Measurements from ENCODE around the gene ELMO1.

The ELMO1 gene

DNA sequence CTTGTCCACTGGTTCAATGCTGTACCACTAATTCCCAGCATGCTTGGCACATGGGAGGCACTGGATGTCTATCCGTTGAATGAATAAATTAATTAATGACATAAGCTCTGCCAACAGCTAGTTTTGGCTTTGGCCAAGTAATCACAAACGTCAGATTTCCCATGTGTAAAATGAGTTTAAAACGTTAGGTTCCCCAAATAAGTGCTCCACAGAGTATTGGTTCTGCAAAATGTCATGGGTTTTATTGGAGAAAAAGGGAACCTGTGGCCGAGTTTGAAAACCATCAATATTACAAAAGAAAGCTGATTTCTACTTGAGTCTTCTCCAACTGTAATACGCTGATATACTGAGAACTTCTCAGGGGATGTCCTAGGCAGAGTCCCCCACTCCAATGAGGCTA is 23.2 kb downstream of the ELMO1 start:
- no peak overlapping the region for H3K27ac ChIP-seq
- TF ChIP-seq ZFX (IDR thresholded peaks at IDR 0.05; ENCODE audit: borderline replicate concordance) (no peak), CTCF (IDR thresholded peaks at IDR 0.05) (no peak)

GRCh38 chr7:37424995-37425394 is 23.7 kb downstream of the ELMO1 start:
- H3K27ac ChIP-seq, result no peak overlapping the region
- TF ChIP-seq CTCF (IDR thresholded peaks at IDR 0.05) (no peak), ZFX (IDR thresholded peaks at IDR 0.05; ENCODE audit: borderline replicate concordance) (no peak)

- no peak for TF ChIP-seq CTCF (IDR thresholded peaks at IDR 0.05)
- TF ChIP-seq ZFX (IDR thresholded peaks at IDR 0.05; ENCODE audit: borderline replicate concordance), result no peak
- no peak overlapping the region for H3K27ac ChIP-seq
These were observed 24.1 kb downstream of the ELMO1 start for GRCh38 chr7:37424521-37424920.

- no peak for TF ChIP-seq CTCF (IDR thresholded peaks at IDR 0.05)
- TF ChIP-seq ZFX (IDR thresholded peaks at IDR 0.05; ENCODE audit: borderline replicate concordance), result no peak
- no peak overlapping the region for H3K27ac ChIP-seq
These were observed 26.7 kb downstream of the ELMO1 start for GRCh38 chr7:37421861-37422500.

DNA sequence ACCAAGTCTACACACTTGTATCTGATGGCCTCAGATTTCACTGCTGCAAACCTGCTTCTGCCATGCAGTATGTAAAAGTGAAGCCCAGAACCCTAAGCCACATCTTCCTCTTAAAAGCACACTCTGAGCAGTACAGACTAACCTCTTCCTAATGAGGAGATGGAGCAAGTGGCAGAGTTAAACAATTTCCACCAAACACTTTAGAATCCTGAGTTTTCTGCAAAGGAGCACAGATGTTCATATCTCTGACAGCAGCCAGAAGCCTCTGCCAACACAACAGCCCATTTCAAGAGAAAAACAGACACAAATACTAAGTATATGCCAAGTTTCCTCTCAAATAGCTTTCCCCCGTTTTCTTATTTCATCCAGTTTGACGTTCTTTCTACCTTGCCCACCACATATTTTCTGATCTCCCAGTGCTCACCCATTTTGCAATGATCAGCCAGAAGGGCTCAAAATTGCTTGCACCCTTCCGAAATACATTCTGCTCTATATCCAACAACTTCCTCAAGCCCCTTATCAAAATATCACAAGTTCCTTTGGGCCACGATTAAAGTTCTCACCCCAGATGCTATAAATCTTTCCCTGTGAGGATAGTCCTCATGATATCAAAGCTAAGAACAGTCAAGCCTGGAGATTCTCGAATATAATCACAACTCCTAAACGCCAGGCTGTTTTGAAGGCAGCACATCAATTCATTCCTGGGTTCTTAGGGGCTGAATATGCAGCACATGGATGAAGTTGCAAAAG is 27.5 kb downstream of the ELMO1 start:
- TF ChIP-seq CTCF (IDR thresholded peaks at IDR 0.05), result no peak
- TF ChIP-seq ZFX (IDR thresholded peaks at IDR 0.05; ENCODE audit: borderline replicate concordance), result no peak

DNA sequence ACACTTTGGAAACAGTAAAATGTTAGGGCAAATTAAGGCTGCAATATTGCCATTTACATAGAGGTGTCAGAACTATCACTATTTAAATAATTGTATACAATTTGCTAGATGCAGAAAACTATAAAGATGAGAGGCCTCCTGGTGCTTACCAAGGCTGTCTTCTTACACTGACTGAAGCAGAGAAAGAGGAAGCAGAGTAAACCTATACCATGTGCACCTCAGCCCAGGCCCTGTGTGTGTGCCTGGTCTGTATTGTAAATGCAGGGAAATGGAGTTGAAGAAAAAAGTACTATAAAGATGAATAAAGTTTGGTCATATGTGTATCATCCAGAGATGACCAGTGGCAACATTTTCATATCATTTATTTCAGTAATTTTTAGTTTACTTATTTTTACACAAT is 29.2 kb downstream of the ELMO1 start:
- H3K27ac ChIP-seq, result no peak overlapping the region
- TF ChIP-seq CTCF (IDR thresholded peaks at IDR 0.05) (no peak), ZFX (IDR thresholded peaks at IDR 0.05; ENCODE audit: borderline replicate concordance) (no peak)

More for the DNA sequence above, 27.5 kb downstream of the ELMO1 start:
- H3K27ac ChIP-seq, result no peak overlapping the region

DNA sequence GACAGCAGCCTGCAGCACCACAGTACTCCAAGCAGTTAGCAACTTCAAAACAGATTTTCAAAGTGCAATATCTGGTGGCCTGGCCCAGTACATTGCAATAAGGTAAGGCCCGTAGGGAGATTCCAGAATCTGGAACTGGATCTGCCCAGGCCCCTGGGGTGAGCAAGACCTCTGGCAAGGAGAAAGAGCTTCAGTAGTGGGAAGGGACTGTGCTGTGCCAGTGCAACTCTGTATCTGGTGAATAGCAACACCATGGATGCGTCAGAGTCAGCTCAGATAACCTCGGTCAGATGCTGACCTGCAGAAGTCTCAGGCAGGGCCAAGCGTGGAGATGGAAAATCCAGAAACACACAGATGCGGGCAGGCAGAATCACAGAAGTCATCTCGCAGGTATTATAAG is 30.3 kb downstream of the ELMO1 start:
- H3K27ac ChIP-seq, result no peak overlapping the region
- TF ChIP-seq ZFX (IDR thresholded peaks at IDR 0.05; ENCODE audit: borderline replicate concordance) (no peak), CTCF (IDR thresholded peaks at IDR 0.05) (no peak)

Data from 22Rv1 (cell line).